ENCODE results near the gene EXOC2.

EXOC2 gene

GRCh38 chr6:620950-621349, 72.0 kb downstream of the EXOC2 start:
- no peak overlapping the region for H3K9ac ChIP-seq
- no peaks in the 10 kb centered on the region for H3K4me1 ChIP-seq (ENCODE audit: low read depth, poor library complexity, severe bottlenecking)
- TF ChIP-seq CTCF (conservative IDR thresholded peaks at IDR 0.05; ENCODE audit: low read depth, low read length): no peak
- H2AFZ ChIP-seq (ENCODE audit: low read depth): no peak overlapping the region
- no peak overlapping the region for H3K27ac ChIP-seq
- no peak overlapping the region for H3K4me3 ChIP-seq (IDR thresholded peaks at IDR 0.05; ENCODE audit: insufficient read depth, low read depth, low read length)
- H3K4me2 ChIP-seq: no peak overlapping the region
- H4K20me1 ChIP-seq (ENCODE audit: insufficient read depth): no peaks in the 10 kb centered on the region
- no peaks in the 10 kb centered on the region for H3K79me2 ChIP-seq (ENCODE audit: insufficient read depth, low read depth)
- no peaks in the 10 kb centered on the region for H3K36me3 ChIP-seq (ENCODE audit: insufficient read depth)
- no peaks in the 10 kb centered on the region for H3K27me3 ChIP-seq (ENCODE audit: insufficient read depth, low read depth)

GRCh38 chr6:620166-620565, 72.8 kb downstream of the EXOC2 start:
- Histone ChIP-seq H3K27ac (no peak overlapping the region), H4K20me1 (ENCODE audit: insufficient read depth) (no peaks in the 10 kb centered on the region), H3K79me2 (ENCODE audit: insufficient read depth, low read depth) (no peaks in the 10 kb centered on the region), H3K4me3 (IDR thresholded peaks at IDR 0.05; ENCODE audit: insufficient read depth, low read depth, low read length) (no peak overlapping the region), H2AFZ (ENCODE audit: low read depth) (no peak overlapping the region), H3K36me3 (ENCODE audit: insufficient read depth) (no peaks in the 10 kb centered on the region), H3K4me1 (ENCODE audit: low read depth, poor library complexity, severe bottlenecking) (no peaks in the 10 kb centered on the region), H3K4me2 (no peak overlapping the region), H3K27me3 (ENCODE audit: insufficient read depth, low read depth) (no peaks in the 10 kb centered on the region), H3K9ac (no peak overlapping the region)
- no peak for TF ChIP-seq CTCF (conservative IDR thresholded peaks at IDR 0.05; ENCODE audit: low read depth, low read length)

GRCh38 chr6:617456-618100, 75.4 kb downstream of the EXOC2 start:
- H3K4me3 ChIP-seq (IDR thresholded peaks at IDR 0.05; ENCODE audit: insufficient read depth, low read depth, low read length): no peak overlapping the region
- no peak overlapping the region for H3K9ac ChIP-seq
- no peaks in the 10 kb centered on the region for H3K36me3 ChIP-seq (ENCODE audit: insufficient read depth)
- no peak overlapping the region for H2AFZ ChIP-seq (ENCODE audit: low read depth)
- no peak overlapping the region for H3K4me2 ChIP-seq
- H3K4me1 ChIP-seq (ENCODE audit: low read depth, poor library complexity, severe bottlenecking): no peaks in the 10 kb centered on the region
- H3K27me3 ChIP-seq (ENCODE audit: insufficient read depth, low read depth): no peaks in the 10 kb centered on the region
- H4K20me1 ChIP-seq (ENCODE audit: insufficient read depth): no peaks in the 10 kb centered on the region
- no peak for TF ChIP-seq CTCF (conservative IDR thresholded peaks at IDR 0.05; ENCODE audit: low read depth, low read length)
- no peak overlapping the region for H3K27ac ChIP-seq
- H3K79me2 ChIP-seq (ENCODE audit: insufficient read depth, low read depth): no peaks in the 10 kb centered on the region

GRCh38 chr6:613981-614380, 79.0 kb downstream of the EXOC2 start:
- no peak for TF ChIP-seq CTCF (conservative IDR thresholded peaks at IDR 0.05; ENCODE audit: low read depth, low read length)
- Histone ChIP-seq H2AFZ (ENCODE audit: low read depth) (no peak overlapping the region), H3K27ac (no peak overlapping the region)

More at GRCh38 chr6:613981-614380, 79.0 kb downstream of the EXOC2 start:
- no peaks in the 10 kb centered on the region for H3K36me3 ChIP-seq (ENCODE audit: insufficient read depth)
- no peaks in the 10 kb centered on the region for H3K79me2 ChIP-seq (ENCODE audit: insufficient read depth, low read depth)
- no peaks in the 10 kb centered on the region for H3K27me3 ChIP-seq (ENCODE audit: insufficient read depth, low read depth)
- H3K4me2 ChIP-seq: no peak overlapping the region
- no peak overlapping the region for H3K9ac ChIP-seq
- H4K20me1 ChIP-seq (ENCODE audit: insufficient read depth): no peaks in the 10 kb centered on the region
- H3K4me3 ChIP-seq (IDR thresholded peaks at IDR 0.05; ENCODE audit: insufficient read depth, low read depth, low read length): no peak overlapping the region
- no peaks in the 10 kb centered on the region for H3K4me1 ChIP-seq (ENCODE audit: low read depth, poor library complexity, severe bottlenecking)

All from KMS-11 (cell line).